ENCODE measurements around the gene WBP1. TPM values are rescaled to one million over a fixed set of nuclear protein-coding genes. Genes with fewer than 3 reads are reported as not detected.

Gene WBP1
- total and polyA plus RNA-seq, 2 donors (not counting 3 experiments of a cell fraction or from before 2014, with no cell fraction given) = 50.5 to 209 TPM

DNA sequence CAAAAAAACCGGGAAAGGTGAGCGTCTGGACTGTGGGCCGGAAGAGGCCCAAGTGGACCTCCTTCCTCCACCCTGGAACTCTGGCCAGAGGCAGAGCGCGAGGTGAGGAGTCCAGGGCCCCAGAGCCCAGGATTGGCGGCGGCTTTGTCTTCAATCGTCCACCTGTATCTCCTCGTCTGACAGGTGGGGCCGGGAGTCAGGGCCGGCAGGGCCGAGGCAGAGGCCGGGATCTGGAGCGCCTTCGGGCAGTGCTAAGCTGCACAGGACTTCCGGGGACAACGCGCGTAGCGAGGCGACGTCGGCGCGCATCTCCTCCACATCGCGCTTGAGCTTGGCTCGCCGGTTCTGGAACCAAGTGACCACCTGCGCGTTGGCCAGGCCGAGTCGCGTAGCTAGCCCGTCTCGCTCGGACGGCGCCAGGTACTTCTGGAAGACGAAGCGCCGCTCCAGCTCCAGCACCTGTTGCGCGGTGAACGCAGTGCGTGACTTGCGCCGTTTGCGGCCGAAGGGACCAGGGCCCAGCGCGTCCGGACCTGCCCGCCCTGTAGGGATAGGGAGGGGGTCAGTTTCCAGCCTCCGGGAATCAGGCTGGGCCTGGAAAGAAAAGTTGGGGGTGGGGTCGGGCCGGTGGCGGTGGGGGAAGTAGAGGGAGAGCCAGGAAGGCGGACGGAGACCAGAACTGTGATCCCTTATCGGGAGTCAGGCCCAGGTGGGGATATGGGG is 39.7 kb downstream of the WBP1 start:
- no TSS peak for BruUV-seq (replicated peaks)
- Histone ChIP-seq H3K27me3 (ENCODE audit: control insufficient read depth in 2 of 2, insufficient read depth in 2 of 2, low read length in 2 of 2) (peaks cover 23 to 40% of the 10 kb centered on the region in 2 experiments), H3K4me2 (ENCODE audit: insufficient read depth, low read length) (peak overlapping the region; percentile 50), H3K4me3 (replicated peaks in 1 of 3; ENCODE audit: insufficient read depth in 1 of 3, low read depth in 1 of 3, low read length in 3 of 3) (peak overlapping the region in 1 of 3 experiments; percentile 18), H3K9me3 (replicated peaks; ENCODE audit: control insufficient read depth, insufficient read depth, low read length) (no peaks in the 10 kb centered on the region), H3K9ac (replicated peaks; ENCODE audit: extremely low read depth, insufficient read depth, low read length) (no peak overlapping the region), H3K27ac (ENCODE audit: insufficient read depth, low read depth, low read length) (no peak overlapping the region), H3K4me1 (ENCODE audit: control insufficient read depth, extremely low read depth, insufficient read depth, low read length) (peaks cover 31% of the 10 kb centered on the region), H2AFZ (ENCODE audit: low read depth, low read length) (no peak overlapping the region), H3K79me2 (ENCODE audit: control insufficient read depth, insufficient read depth, low read length) (no peaks in the 10 kb centered on the region), H4K20me1 (replicated peaks; ENCODE audit: control insufficient read depth, extremely low read depth, insufficient read depth, low read length) (no peaks in the 10 kb centered on the region), H3K36me3 (ENCODE audit: control insufficient read depth in 2 of 2, extremely low read depth in 1 of 2, insufficient read depth in 2 of 2, low read length in 2 of 2) (peaks cover 0 to 1% of the 10 kb centered on the region in 2 experiments), H3K9me1 (replicated peaks; ENCODE audit: control insufficient read depth, extremely low read depth, insufficient read depth, low read length) (no peaks in the 10 kb centered on the region)
- TF ChIP-seq MYC (IDR thresholded peaks at IDR 0.05; ENCODE audit: low read depth, low read length) (no peak), GATA2 (IDR thresholded peaks at IDR 0.05; ENCODE audit: insufficient read depth, insufficient read length, low read depth, low read length) (no peak), EZH2 (IDR thresholded peaks at IDR 0.05; ENCODE audit: borderline replicate concordance, low read depth, low read length, severe bottlenecking) (peak; percentile 5), POLR2A (IDR thresholded peaks at IDR 0.05; ENCODE audit: low read depth, low read length) (no peak), MAX (IDR thresholded peaks at IDR 0.05; ENCODE audit: insufficient read depth, insufficient read length) (no peak)
- intact Hi-C loops (cut with micrococcal nuclease) (loop anchor here (1.0 to 5.0 kb wide), 2 partner anchors 15 to 34 kb away; partner anchors contain the start of gene TTC31), dilution Hi-C loops (cut with MboI; ENCODE audit: extremely low pct_ligation_motif_present, low sequenced_read_pairs) (no loop called here)
- FAIRE-seq (no peak), DNase-seq (ENCODE audit: low read depth, low spot score) (no peak)
- CTCF ChIA-PET = interaction anchor here (1.4 to 2.6 kb wide), 2 partner anchors 9 to 14 kb away, joined by 3 to 6 read pairs; partner anchors contain the start of genes CCDC142 and TTC31
- POLR2A ChIA-PET = no interaction called here

All from endothelial cell of umbilical vein (primary cell).